GM19467 (cell line): ENCODE measurements around the gene GIGYF1.
"Not testable (repeated sequence)": the region's sequence is repeated elsewhere in the genome, so short reads cannot be mapped to it uniquely, and the experiment has no call there.

Experiments
- ATAC-seq: cut with Tn5 transposase; IDR thresholded peaks from one replicate; pipeline ENCODE4 v1.9.1; 2021; ENCODE audit warnings: mild to moderate bottlenecking, moderate library complexity; ENCODE audit not compliant: unreplicated experiment

The GIGYF1 gene

GRCh38 chr7:100673302-100673941 lies 20.6 kb downstream of the GIGYF1 start, which contains the start of gene GNB2:
TSS of gene GNB2 (plus strand) at chr7:100673740. CDS start at chr7:100676266, 2,526 bp downstream.
- peak; percentile 50 for ATAC-seq

- ATAC-seq: no peak
Observed at GRCh38 chr7:100671353-100672327, 22.4 kb downstream of the GIGYF1 start.

GRCh38 chr7:100670074-100670473 lies 24.0 kb downstream of the GIGYF1 start:
- ATAC-seq: no peak

GRCh38 chr7:100669106-100669505 lies 24.9 kb downstream of the GIGYF1 start:
- ATAC-seq: not testable (repeated sequence)

GRCh38 chr7:100668069-100668449 lies 26.0 kb downstream of the GIGYF1 start:
- ATAC-seq: no peak

GRCh38 chr7:100667331-100668068 lies 26.6 kb downstream of the GIGYF1 start:
- ATAC-seq: no peak

GRCh38 chr7:100665168-100665726 lies 28.8 kb downstream of the GIGYF1 start:
- ATAC-seq: no peak

- not testable (repeated sequence) for ATAC-seq
Observed at GRCh38 chr7:100662194-100662776, 31.8 kb downstream of the GIGYF1 start.

- no peak for ATAC-seq
Observed at GRCh38 chr7:100655908-100656674, 38.0 kb downstream of the GIGYF1 start, which contains the start of gene ACTL6B. TSS of gene ACTL6B (minus strand) at chr7:100656448. CDS start at chr7:100656354, 94 bp downstream.

GRCh38 chr7:100654908-100655831 lies 38.9 kb downstream of the GIGYF1 start:
- no peak for ATAC-seq

GRCh38 chr7:100649826-100650565 lies 44.1 kb downstream of the GIGYF1 start:
- ATAC-seq: no peak

- ATAC-seq: no peak
Observed at GRCh38 chr7:100642534-100642907, 51.5 kb downstream of the GIGYF1 start.

GRCh38 chr7:100641860-100642533 lies 52.1 kb downstream of the GIGYF1 start:
- ATAC-seq: no peak

- no peak for ATAC-seq
Observed at GRCh38 chr7:100641463-100641859, 52.6 kb downstream of the GIGYF1 start, which contains the start of gene TFR2. TSS of gene TFR2 (minus strand) at chr7:100641552. CDS start at chr7:100641509, 43 bp downstream.

GRCh38 chr7:100640517-100641440 lies 53.3 kb downstream of the GIGYF1 start:
- ATAC-seq: no peak

GRCh38 chr7:100639995-100640516 lies 54.0 kb downstream of the GIGYF1 start:
- ATAC-seq: no peak
